ENCODE data around the gene SAA4. TPM values are rescaled to one million over a fixed set of nuclear protein-coding genes. Genes with fewer than 3 reads are reported as not detected.

Gene SAA4
- total RNA-seq, 4 donors from 2014 or later = 0.84 TPM; not detected in 3

GRCh38 chr11:18239655-18240054 lies 3.1 kb upstream of the SAA4 start:
- 92 to 93% methylated on average over 1 of the region's 1 CpG for WGBS, 2 donors
- H3K4me3 ChIP-seq (ENCODE audit: low read depth, poor library complexity, severe bottlenecking) = no peak overlapping the region
- TF ChIP-seq POLR2A (IDR thresholded peaks at IDR 0.05) = no peak
- TF ChIP-seq CTCF (IDR thresholded peaks at IDR 0.05) = no peak
- intact Hi-C loops (cut with DNase I; ENCODE audit: low total_unique reads) = no loop called here
- DNase-seq (ENCODE audit: low spot score in 2 of 2) = no peak

- TF ChIP-seq CTCF (IDR thresholded peaks at IDR 0.05) = no peak
- TF ChIP-seq POLR2A (IDR thresholded peaks at IDR 0.05) = no peak
- 59 to 61% methylated on average over 8 of the region's 8 CpGs for WGBS, 2 donors
- no peak overlapping the region for H3K4me3 ChIP-seq (ENCODE audit: low read depth, poor library complexity, severe bottlenecking)
- no peak for DNase-seq (ENCODE audit: low spot score in 2 of 2)
- intact Hi-C loops (cut with DNase I; ENCODE audit: low total_unique reads) = no loop called here
Observed at GRCh38 chr11:18235394-18236334, 938 bp downstream of the SAA4 start.

- DNase-seq (ENCODE audit: low spot score in 2 of 2) = no peak
- H3K4me3 ChIP-seq (ENCODE audit: low read depth, poor library complexity, severe bottlenecking) = no peak overlapping the region
- intact Hi-C loops (cut with DNase I; ENCODE audit: low total_unique reads) = no loop called here
- WGBS, 2 donors = 91 to 95% methylated on average over 4 of the region's 4 CpGs
- TF ChIP-seq POLR2A (IDR thresholded peaks at IDR 0.05) = no peak
- no peak for TF ChIP-seq CTCF (IDR thresholded peaks at IDR 0.05)
Observed at GRCh38 chr11:18233912-18234311, 2.7 kb downstream of the SAA4 start.

- 85 to 86% methylated on average over 2 of the region's 2 CpGs for WGBS, 2 donors
- no peak for TF ChIP-seq CTCF (IDR thresholded peaks at IDR 0.05)
- no peak for TF ChIP-seq POLR2A (IDR thresholded peaks at IDR 0.05)
- H3K4me3 ChIP-seq (ENCODE audit: low read depth, poor library complexity, severe bottlenecking) = no peak overlapping the region
- no peak for DNase-seq (ENCODE audit: low spot score in 2 of 2)
- intact Hi-C loops (cut with DNase I; ENCODE audit: low total_unique reads) = no loop called here
Observed at GRCh38 chr11:18230859-18231258, 5.7 kb downstream of the SAA4 start.

GRCh38 chr11:18229501-18229900 lies 7.1 kb downstream of the SAA4 start:
- WGBS, 2 donors = 84% methylated on average over 3 of the region's 3 CpGs
- intact Hi-C loops (cut with DNase I; ENCODE audit: low total_unique reads) = no loop called here
- no peak for DNase-seq (ENCODE audit: low spot score in 2 of 2)
- no peak for TF ChIP-seq POLR2A (IDR thresholded peaks at IDR 0.05)
- TF ChIP-seq CTCF (IDR thresholded peaks at IDR 0.05) = no peak
- no peak overlapping the region for H3K4me3 ChIP-seq (ENCODE audit: low read depth, poor library complexity, severe bottlenecking)
